Astrocyte of the spinal cord (primary cell): Measurements from ENCODE around the gene TMTC2.
"Not testable (repeated sequence)": the region's sequence is repeated elsewhere in the genome, so short reads cannot be mapped to it uniquely, and the experiment has no call there.

Experiments used
- DNase-seq: peaks from one replicate; pipeline ENCODE4 v3.0.0; 2011; ENCODE audit warnings: low read depth, low spot score
- H3K4me3 ChIP-seq: 2 replicates; pipeline ENCODE4 v1.5.1; 2011; ENCODE audit warnings: low read depth, mild to moderate bottlenecking, low read length, moderate library complexity
- CTCF ChIP-seq: IDR thresholded peaks from 2 replicates; pipeline ENCODE4 v1.5.1; 2012; ENCODE audit warnings: low read depth, mild to moderate bottlenecking, low read length, inconsistent platforms
- in situ Hi-C: cut with HindIII; loops from 2 replicates; pipeline ENCODE4 v1.10.0; 2017; ENCODE audit warnings: low sequenced_read_pairs

TMTC2 gene

GRCh38 chr12:82841487-82841904, 154.8 kb downstream of the TMTC2 start:
- TF ChIP-seq CTCF = no peak
- in situ Hi-C loops = no loop called here
- H3K4me3 ChIP-seq = no peak overlapping the region
- no peak for DNase-seq

GRCh38 chr12:82842480-82842879, 155.8 kb downstream of the TMTC2 start:
- in situ Hi-C loops = no loop called here
- no peak overlapping the region for H3K4me3 ChIP-seq
- DNase-seq = no peak
- no peak for TF ChIP-seq CTCF

- in situ Hi-C loops, H3K4me3 ChIP-seq, DNase-seq: not testable (repeated sequence)
Observed at GRCh38 chr12:82845076-82845475, 158.4 kb downstream of the TMTC2 start.

- in situ Hi-C loops = no loop called here
- no peak for DNase-seq
- H3K4me3 ChIP-seq = no peak overlapping the region
- no peak for TF ChIP-seq CTCF
Observed at GRCh38 chr12:82848845-82849244, 162.1 kb downstream of the TMTC2 start.

GRCh38 chr12:82852529-82852928, 165.8 kb downstream of the TMTC2 start:
- in situ Hi-C loops = no loop called here
- DNase-seq = no peak
- H3K4me3 ChIP-seq = no peak overlapping the region
- TF ChIP-seq CTCF = no peak

GRCh38 chr12:82855872-82856271, 169.2 kb downstream of the TMTC2 start:
- in situ Hi-C loops = no loop called here
- DNase-seq = no peak
- TF ChIP-seq CTCF = no peak
- H3K4me3 ChIP-seq = no peak overlapping the region

GRCh38 chr12:82857276-82857675, 170.6 kb downstream of the TMTC2 start:
- in situ Hi-C loops = no loop called here
- TF ChIP-seq CTCF = no peak
- H3K4me3 ChIP-seq = no peak overlapping the region
- DNase-seq = no peak
